CD4-positive, alpha-beta T cell (primary cell): ENCODE measurements around the gene ZXDB. TPM values are rescaled to one million over a fixed set of nuclear protein-coding genes. Genes with fewer than 3 reads are reported as not detected.
"Not testable (repeated sequence)": the region's sequence is repeated elsewhere in the genome, so short reads cannot be mapped to it uniquely, and the experiment has no call there.

Source experiments
- ATAC-seq: fragments of 200-7000 bp; cut with Tn5 transposase; one replicate; pipeline ENCODE4 v1.10.0; 2022; ENCODE audit warnings: mild to moderate bottlenecking; ENCODE audit not compliant: poor library complexity
- CTCF ChIA-PET: fragments of 350-600 bp; sonication (Branson Sonifier 250); formaldehyde crosslinking; loops from one replicate; lab custom pipeline; 2021; ENCODE audit warnings: antibody characterized with exemption, inconsistent platforms; lab: Charles Lee
- POLR2A ChIA-PET: fragments of 350-600 bp; sonication (Branson Sonifier 250); formaldehyde crosslinking; loops from one replicate; lab custom pipeline; 2021; ENCODE audit warnings: antibody characterized with exemption, inconsistent platforms; lab: Charles Lee
- DNase-seq, 14 experiments: peaks; one replicate each; pipeline ENCODE4 v3.0.0-alpha.2; 2013 to 2020; ENCODE audit warnings: mixed read lengths in 2 of 14
- H3K27ac ChIP-seq, 2 donors: one replicate each; pipeline versions ENCODE4 v1.5.1 to v1.7.0; 2013; ENCODE audit warnings: low read length in 2 of 2, low read depth in 1 of 2, mild to moderate bottlenecking in 1 of 2
- H3K27me3 ChIP-seq, 2 experiments: 1 replicate in 1 of 2; 2 replicates in 1 of 2; pipeline versions ENCODE4 v1.6.1 to v1.7.0; 2013; ENCODE audit warnings: low read length in 2 of 2, control low read depth in 1 of 2, mild to moderate bottlenecking in 1 of 2, moderate library complexity in 1 of 2; ENCODE audit not compliant: insufficient read depth in 2 of 2, control insufficient read depth in 1 of 2
- H3K36me3 ChIP-seq: one replicate; pipeline ENCODE4 v1.6.1; 2013; ENCODE audit warnings: low read length, control low read depth; ENCODE audit not compliant: insufficient read depth
- H3K4me1 ChIP-seq: one replicate; pipeline ENCODE4 v1.6.1; 2013; ENCODE audit warnings: low read length, control low read depth; ENCODE audit not compliant: insufficient read depth
- H3K4me3 ChIP-seq: one replicate; pipeline ENCODE4 v1.5.1; 2013; ENCODE audit warnings: mild to moderate bottlenecking, low read length, moderate library complexity
- H3K9me3 ChIP-seq, 2 experiments: 1 replicate in 1 of 2; 2 replicates in 1 of 2; pipeline versions ENCODE4 v1.6.1 to v1.7.0; 2013; ENCODE audit warnings: low read length in 2 of 2, mild to moderate bottlenecking in 2 of 2, control low read depth in 1 of 2, moderate library complexity in 1 of 2; ENCODE audit not compliant: control insufficient read depth in 1 of 2, insufficient read depth in 1 of 2
- H3K27ac Mint-ChIP-seq: one replicate; pipeline ENCODE4 v1.8.0; 2020; ENCODE audit warnings: mixed read lengths
- H3K27me3 Mint-ChIP-seq: one replicate; pipeline ENCODE4 v1.8.0; 2021; ENCODE audit warnings: mixed read lengths
- H3K36me3 Mint-ChIP-seq: one replicate; pipeline ENCODE4 v1.8.0; 2021; ENCODE audit warnings: low read depth, mixed read lengths
- H3K4me1 Mint-ChIP-seq: one replicate; pipeline ENCODE4 v1.8.0; 2021; ENCODE audit warnings: low read depth, mixed read lengths
- H3K4me3 Mint-ChIP-seq: one replicate; pipeline ENCODE4 v1.8.0; 2020; ENCODE audit warnings: mild to moderate bottlenecking, mixed read lengths
- H3K9me3 Mint-ChIP-seq: one replicate; pipeline ENCODE4 v1.8.0; 2020; ENCODE audit warnings: mixed read lengths
- intact Hi-C, 2 experiments: fragments of 100-400 bp; cut with DNase I in 1 of 2; cut with micrococcal nuclease in 1 of 2; formaldehyde crosslinking; loops; one replicate each; pipeline versions ENCODE4 v1.15.1 to v1.9.0; 2023 to 2025; cut with DNase I, micrococcal nuclease
- total RNA-seq, 174 experiments: library from RNA in 2 of 174; stranded (reverse) in 2 of 174; gene quantifications; one replicate each; pipeline ENCODE4 v1.2.3 and lab custom pipeline; 2021 to 2026
- TF ChIP-seq, protein P1 (sequence below): fragments of 200-600 bp; IDR thresholded peaks from one replicate; pipeline ENCODE4 v1.8.0; 2022; ENCODE audit warnings: antibody characterized with exemption, mild to moderate bottlenecking

Gene ZXDB
- total RNA-seq, 2 experiments from 2014 or later = 29.9 to 32.0 TPM

DNA sequence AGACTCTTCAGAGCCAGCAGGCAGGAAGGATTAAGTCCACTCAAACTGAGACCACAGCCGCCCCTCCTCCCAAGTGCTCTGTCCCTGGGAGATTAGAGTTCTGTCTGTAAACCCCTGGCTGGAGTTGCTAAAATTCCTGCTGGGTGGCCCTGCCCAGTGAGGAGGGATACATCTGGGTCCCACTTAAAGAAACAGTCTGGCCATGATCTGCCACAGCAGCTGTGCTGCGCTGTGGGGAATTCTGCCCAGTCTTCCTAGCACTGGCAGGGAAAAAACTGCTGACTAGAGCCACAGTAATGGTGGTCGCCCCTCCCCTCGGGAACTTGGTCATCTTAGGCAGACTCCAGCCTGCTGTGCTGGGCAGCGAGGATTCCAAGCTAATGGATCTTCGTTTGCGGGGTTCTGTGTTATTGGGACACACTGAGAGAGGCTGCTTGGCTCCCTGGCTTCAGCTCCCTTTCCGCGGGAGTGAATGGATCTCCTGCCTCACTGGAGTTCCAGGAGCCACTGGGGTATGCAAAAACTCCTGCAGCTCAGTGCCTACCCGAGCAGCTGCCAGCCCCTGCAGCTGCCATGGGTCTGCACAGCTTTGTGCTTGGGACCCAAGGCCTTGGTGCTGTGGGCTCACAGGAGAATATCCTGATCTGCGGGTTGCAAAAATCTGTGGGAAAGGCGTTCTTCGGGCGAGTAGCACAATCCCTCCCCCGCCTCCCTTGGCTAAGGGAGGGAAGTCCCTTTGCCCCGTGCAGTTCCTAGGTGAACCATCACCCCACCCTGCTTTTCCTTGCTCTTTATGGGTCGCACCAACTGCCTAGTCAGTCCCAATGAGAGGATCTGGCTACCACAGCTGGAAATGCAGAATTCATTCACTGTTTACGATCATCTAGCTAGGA, 15.7 kb downstream of the ZXDB start:
- DNase-seq = no peak
- CTCF ChIA-PET = no interaction called here
- no peaks in the 10 kb centered on the region for H3K36me3 ChIP-seq
- H3K9me3 ChIP-seq = peaks cover 0 to 9% of the 10 kb centered on the region in 2 experiments
- intact Hi-C loops = no loop called here
- Mint-ChIP-seq H3K4me3 (no peak overlapping the region), H3K27me3 (no peaks in the 10 kb centered on the region), H3K36me3 (peaks cover 36% of the 10 kb centered on the region), H3K4me1 (no peaks in the 10 kb centered on the region), H3K27ac (no peak overlapping the region), H3K9me3 (no peaks in the 10 kb centered on the region)
- H3K4me1 ChIP-seq = no peaks in the 10 kb centered on the region
- ATAC-seq = no peak
- no peak overlapping the region for H3K4me3 ChIP-seq
- POLR2A ChIA-PET = no interaction called here
- TF ChIP-seq, protein P1, sequence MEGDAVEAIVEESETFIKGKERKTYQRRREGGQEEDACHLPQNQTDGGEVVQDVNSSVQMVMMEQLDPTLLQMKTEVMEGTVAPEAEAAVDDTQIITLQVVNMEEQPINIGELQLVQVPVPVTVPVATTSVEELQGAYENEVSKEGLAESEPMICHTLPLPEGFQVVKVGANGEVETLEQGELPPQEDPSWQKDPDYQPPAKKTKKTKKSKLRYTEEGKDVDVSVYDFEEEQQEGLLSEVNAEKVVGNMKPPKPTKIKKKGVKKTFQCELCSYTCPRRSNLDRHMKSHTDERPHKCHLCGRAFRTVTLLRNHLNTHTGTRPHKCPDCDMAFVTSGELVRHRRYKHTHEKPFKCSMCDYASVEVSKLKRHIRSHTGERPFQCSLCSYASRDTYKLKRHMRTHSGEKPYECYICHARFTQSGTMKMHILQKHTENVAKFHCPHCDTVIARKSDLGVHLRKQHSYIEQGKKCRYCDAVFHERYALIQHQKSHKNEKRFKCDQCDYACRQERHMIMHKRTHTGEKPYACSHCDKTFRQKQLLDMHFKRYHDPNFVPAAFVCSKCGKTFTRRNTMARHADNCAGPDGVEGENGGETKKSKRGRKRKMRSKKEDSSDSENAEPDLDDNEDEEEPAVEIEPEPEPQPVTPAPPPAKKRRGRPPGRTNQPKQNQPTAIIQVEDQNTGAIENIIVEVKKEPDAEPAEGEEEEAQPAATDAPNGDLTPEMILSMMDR = no peak
- H3K27ac ChIP-seq = no peak overlapping the region
- no peaks in the 10 kb centered on the region for H3K27me3 ChIP-seq

DNA sequence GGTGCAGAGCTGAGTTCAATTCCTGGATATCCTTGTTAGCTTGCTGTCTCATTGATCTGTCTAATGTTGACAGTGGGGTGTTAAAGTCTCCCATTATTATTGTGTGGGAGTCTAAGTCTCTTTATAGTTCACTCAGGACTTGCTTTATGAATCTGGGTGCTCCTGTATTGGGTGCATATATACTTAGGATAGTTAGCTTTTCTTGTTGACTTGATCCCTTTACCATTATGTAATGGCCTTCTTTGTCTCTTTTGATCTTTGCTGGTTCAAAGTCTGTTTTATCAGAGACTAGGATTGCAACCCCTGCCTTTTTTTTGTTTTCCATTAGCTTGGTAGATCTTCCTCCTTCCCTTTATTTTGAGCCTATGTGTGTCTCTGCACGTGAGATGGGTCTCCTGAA, 21.5 kb downstream of the ZXDB start:
- H3K36me3 Mint-ChIP-seq = peaks cover 32% of the 10 kb centered on the region
- peaks cover 0 to 13% of the 10 kb centered on the region in 2 experiments for H3K9me3 ChIP-seq
- H3K4me3 Mint-ChIP-seq, ATAC-seq, H3K36me3 ChIP-seq, H3K4me1 ChIP-seq, DNase-seq, H3K27me3 Mint-ChIP-seq, POLR2A ChIA-PET, H3K27ac ChIP-seq, intact Hi-C loops, H3K27me3 ChIP-seq, H3K4me3 ChIP-seq, CTCF ChIA-PET, H3K27ac Mint-ChIP-seq, H3K9me3 Mint-ChIP-seq, H3K4me1 Mint-ChIP-seq: not testable (repeated sequence)

DNA sequence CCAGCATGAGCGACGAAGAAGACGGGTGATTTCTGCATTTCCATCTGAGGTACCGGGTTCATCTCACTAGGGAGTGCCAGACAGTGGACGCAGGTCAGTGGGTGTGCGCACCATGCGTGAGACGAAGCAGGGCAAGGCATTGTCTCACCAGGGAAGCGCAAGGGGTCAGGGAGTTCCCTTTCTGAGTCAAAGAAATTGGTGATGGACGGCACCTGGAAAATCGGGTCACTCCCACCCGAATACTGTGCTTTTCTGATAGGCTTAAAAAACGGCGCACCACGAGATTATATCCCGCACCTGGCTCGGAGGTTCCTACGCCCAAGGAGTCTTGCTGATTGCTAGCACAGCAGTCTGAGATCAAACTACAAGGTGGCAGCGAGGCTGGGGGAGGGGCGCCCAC, 37.6 kb downstream of the ZXDB start:
- CTCF ChIA-PET, H3K27me3 ChIP-seq, H3K4me3 ChIP-seq, H3K4me1 Mint-ChIP-seq, H3K27ac ChIP-seq, H3K27ac Mint-ChIP-seq, H3K9me3 ChIP-seq, H3K4me3 Mint-ChIP-seq, intact Hi-C loops, POLR2A ChIA-PET, H3K36me3 ChIP-seq, H3K27me3 Mint-ChIP-seq, H3K9me3 Mint-ChIP-seq, H3K4me1 ChIP-seq, DNase-seq, ATAC-seq: not testable (repeated sequence)
- H3K36me3 Mint-ChIP-seq = peaks cover 10% of the 10 kb centered on the region

DNA sequence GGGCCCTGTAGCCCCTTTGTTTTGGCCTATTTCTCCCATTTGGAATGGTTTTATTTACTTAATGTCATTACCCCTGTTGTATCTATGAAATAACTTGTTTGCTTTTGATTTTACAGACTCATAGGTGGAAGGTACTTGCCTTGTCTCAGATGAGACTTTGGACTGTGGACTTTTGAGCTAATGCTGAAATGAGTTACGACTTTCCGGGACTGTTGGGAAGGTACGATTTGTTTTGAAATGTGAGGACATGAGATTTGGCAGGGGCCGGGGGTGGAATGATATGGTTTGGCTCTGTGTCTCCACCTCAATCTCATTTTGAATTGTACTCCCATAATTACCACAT, 48.8 kb downstream of the ZXDB start:
- Histone ChIP-seq H3K4me1 (no peaks in the 10 kb centered on the region), H3K27ac (no peak overlapping the region), H3K4me3 (no peak overlapping the region), H3K36me3 (no peaks in the 10 kb centered on the region), H3K9me3 (peaks cover 0 to 7% of the 10 kb centered on the region in 2 experiments), H3K27me3 (no peaks in the 10 kb centered on the region)
- ChIA-PET CTCF (no interaction called here), POLR2A (no interaction called here)
- Mint-ChIP-seq H3K4me3 (no peak overlapping the region), H3K27ac (no peak overlapping the region), H3K36me3 (peaks cover 8% of the 10 kb centered on the region), H3K27me3 (no peaks in the 10 kb centered on the region), H3K4me1 (no peaks in the 10 kb centered on the region), H3K9me3 (no peaks in the 10 kb centered on the region)
- intact Hi-C loops = no loop called here
- ATAC-seq (no peak), DNase-seq (no peak)
- TF ChIP-seq, protein P1 = no peak
